SU-DHL-6 (cell line): ENCODE results near the gene CD93.

Source experiments
- CTCF ChIP-seq: fragments of 200-600 bp; sonication (generic); IDR thresholded peaks from one replicate; pipeline ENCODE4 v1.5.1; 2017; ENCODE audit warnings: antibody characterized with exemption, mild to moderate bottlenecking, low read length, moderate library complexity; ENCODE audit not compliant: insufficient read depth, poor library complexity, severe bottlenecking
- EZH2phosphoT487 ChIP-seq: fragments of 200-600 bp; sonication (generic), shearing (Covaris generic); conservative IDR thresholded peaks from 2 replicates; pipeline ENCODE4 v1.6.1; 2018; ENCODE audit warnings: mild to moderate bottlenecking, antibody characterized with exemption, low read length, moderate library complexity, mixed read lengths

- TF ChIP-seq CTCF (no peak), EZH2phosphoT487 (no peak)
Measured at GRCh38 chr20:23118144-23118543, 32.0 kb upstream of the CD93 start.
